AG08395 (cell line): ENCODE data around the gene CLEC14A.

Source experiments
- DNase-seq: peaks from one replicate; pipeline ENCODE4 v3.0.0; 2012; ENCODE audit warnings: mixed read lengths, low spot score

Gene CLEC14A, protein sequence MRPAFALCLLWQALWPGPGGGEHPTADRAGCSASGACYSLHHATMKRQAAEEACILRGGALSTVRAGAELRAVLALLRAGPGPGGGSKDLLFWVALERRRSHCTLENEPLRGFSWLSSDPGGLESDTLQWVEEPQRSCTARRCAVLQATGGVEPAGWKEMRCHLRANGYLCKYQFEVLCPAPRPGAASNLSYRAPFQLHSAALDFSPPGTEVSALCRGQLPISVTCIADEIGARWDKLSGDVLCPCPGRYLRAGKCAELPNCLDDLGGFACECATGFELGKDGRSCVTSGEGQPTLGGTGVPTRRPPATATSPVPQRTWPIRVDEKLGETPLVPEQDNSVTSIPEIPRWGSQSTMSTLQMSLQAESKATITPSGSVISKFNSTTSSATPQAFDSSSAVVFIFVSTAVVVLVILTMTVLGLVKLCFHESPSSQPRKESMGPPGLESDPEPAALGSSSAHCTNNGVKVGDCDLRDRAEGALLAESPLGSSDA

DNA sequence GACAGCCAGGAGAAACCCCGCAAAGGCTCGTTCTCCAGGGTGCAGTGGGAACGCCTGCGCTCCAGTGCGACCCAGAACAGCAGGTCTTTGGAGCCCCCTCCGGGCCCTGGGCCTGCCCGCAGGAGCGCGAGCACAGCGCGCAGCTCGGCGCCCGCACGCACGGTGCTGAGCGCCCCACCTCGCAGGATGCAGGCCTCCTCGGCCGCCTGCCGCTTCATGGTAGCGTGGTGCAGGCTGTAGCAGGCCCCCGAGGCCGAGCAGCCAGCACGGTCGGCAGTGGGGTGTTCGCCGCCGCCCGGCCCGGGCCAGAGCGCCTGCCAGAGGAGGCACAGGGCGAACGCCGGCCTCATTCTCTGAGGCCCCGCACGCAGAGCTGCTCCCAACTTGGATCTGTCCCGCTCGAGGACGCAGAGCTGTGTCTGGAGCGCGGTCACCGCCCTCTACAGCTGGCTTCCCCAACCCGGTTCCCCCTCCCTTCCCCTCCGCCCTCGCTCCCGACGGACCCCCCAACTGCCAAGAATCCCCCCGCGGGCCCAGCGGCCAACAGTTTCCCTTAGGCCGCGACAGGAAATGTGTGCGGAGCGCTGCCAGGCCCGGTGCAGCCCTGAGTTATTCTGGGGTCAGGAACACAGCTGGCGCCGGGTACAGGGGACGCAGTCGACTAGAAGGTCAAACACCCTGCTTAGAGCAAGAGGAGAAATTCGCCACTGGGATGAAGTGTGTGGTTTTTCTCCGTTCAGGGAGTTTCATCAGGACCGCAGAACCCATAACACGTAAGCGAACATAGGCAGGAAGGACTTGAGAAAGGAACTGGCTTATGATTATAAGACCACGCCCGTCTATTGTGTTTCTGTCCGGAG lies at the start of gene CLEC14A:
TSS of gene CLEC14A (minus strand) at position 421 of the 860 bp plus-strand sequence. CDS start at position 350, 71 bp downstream.
- peak; percentile 5 for DNase-seq

DNA sequence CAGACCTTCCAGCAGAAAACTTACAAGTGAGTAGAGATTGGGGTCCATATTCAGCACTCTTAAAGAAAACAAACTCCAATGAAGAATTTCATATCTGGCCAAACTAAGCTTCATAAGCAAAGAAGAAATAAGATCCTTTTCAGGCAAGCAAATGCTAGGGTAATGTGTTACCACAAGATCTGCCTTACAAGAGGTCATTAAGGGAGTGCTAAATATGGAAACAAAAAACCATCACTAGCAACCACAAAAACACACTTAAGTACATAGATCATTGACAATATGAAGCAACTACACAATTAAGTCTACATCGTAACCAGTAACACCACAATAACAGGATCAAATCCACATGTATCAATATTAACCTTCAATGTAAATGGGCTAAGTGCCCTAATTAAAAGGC lies 47.1 kb upstream of the CLEC14A start:
- no peak for DNase-seq

DNA sequence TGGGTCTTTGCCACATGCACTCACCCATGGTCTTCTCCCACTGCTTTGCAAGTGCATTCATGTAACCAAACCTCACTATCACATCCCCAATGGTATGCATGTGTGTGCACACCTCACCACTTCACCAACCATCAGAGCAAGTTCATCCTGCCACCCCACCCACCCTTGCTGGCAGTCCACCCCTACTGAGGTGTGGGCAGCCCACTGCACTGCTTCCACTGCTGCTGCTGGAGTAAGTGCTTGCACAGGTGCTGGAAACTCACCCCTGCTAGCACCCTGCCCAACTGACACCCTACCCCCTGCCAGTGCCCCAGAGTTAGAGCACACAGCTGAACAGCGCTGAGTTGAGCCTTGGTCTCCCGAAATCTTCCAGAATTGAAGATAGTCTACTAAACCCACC lies 46.1 kb upstream of the CLEC14A start:
- no peak for DNase-seq

DNA sequence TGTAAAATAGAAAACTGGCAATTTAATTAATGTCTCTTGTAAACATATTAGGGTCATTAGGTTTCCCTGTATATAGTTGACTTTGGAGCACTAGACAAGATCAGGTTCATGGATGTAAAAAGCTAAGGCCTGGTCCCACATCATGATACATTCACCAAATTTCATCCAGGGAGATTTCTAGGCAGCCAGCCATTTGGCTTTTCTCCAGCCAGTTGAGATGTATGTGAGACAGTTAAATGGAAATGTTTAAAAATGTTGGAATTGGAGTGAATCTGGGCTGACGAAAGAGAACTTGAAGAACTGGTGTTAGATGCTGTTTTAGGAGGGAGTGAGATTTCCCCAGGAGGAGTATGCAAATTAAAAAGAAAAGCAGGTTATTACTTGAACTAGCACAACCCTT lies 41.8 kb upstream of the CLEC14A start:
- no peak for DNase-seq

DNA sequence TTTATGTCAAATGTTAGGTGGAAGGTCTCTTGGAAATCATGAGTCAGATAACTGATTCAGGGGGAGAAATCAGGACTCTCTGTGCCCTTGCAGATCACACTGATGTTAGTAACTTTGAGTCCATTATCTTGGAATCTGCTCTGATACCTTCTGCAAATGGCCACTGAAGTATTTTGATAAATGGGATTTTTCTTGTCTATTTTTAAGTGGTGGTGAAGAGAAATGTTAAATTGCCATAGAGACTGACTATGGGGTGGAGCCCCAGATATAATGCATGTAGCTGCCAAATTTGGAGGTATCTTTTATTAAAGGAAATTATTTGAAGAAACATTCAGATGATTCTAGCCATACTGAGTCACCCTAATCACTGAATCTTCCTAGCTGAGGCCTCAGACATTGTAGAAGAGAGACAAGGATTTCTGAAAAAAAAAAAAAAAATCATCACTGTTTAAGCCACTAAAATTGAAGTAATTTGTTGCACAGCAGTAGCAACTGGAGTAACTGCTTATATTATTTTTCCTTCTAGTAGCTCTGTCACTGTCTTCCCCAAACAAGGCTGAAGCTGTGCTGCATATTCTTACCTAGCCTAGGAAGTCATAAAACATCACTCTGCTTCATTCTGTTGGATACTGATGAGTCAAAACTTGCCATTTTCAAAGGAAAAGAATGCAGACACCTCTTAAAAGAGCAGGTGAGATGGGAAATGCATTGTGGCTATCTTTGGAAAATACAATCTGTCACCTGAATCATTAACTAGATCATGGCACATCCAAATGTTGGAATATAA lies 36.0 kb upstream of the CLEC14A start:
- DNase-seq: no peak

DNA sequence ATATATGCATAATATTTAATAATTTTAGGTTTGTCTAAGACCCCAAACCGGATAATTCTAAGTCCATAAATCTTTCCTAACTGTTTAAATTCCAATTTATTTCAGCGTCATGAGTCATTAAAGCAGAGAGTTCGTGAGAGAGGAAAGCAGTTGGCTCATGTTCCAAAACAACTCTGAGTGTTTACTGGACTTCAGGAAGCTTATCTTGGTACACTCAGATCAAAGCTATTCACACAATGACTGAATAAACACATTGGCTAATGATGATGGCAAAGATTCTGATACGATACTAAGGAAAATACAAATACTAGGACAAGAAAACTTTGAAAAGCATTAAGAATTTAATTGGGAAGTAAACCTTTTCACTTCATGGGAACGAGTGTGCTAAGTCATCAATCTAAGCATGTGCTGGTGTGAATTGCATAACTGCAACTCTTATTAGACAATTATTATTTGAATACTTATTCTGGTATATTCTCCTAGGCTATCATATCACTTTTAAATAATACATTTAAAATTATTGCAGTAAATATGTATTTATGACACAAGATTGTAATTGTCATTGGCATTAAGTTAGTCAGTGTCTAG lies 34.8 kb upstream of the CLEC14A start:
- peak; percentile 70 for DNase-seq

DNA sequence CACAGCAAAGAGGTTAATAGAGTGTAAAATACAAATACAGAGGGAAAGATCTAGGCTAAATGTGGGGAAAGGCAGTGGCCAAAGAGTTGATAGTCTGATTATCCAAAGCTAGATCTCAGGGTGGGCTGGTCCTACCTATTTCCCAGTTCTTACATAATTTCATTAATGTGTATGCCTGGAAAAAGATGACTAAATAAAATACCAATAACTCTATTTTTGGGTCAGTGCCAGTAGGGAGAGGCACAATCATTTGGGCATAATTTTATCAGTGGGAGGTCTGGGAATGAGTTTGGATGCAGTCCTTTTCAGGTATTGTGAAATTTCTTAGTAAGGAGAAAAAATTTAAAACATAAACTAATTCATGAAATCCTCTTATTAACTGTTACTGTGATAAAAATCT lies 30.6 kb upstream of the CLEC14A start:
- DNase-seq: no peak

DNA sequence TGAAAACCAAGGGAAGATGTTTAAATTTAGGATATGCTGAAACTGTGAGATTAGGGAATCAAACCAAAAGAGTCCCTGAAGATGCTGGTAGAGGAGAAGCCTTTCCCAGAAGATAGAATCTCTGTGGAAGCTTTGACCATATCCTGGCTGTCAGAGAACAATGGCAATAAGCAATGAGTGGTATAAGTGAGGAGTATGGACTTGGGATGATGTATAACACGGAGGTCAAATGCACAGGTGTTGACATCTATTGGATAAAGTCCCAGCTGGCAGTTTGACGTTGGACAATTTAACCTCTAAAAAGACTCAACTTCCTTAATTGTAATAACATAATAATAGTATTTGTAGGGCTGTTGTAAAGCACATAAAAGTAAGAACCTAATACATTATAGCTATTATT lies 30.1 kb upstream of the CLEC14A start:
- DNase-seq: no peak

DNA sequence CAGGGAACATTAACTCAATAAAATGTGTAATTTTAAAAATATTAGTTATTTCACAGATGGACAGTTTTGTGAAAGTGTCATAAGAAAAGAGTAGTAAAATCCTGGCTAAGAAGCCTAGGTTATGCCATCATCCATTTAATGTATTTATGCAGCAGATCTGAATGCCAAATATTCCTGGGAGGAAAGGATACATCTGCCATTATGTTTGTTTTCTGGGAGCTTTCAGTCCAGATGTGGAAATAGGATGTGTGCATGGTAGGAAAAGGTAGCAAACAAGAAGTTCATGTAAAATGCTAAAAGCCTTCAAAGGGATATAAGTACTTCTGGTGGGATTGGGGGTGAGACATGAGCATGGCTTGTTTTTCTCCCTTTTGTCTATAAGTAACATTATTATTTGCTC lies 27.0 kb upstream of the CLEC14A start:
- DNase-seq: no peak

DNA sequence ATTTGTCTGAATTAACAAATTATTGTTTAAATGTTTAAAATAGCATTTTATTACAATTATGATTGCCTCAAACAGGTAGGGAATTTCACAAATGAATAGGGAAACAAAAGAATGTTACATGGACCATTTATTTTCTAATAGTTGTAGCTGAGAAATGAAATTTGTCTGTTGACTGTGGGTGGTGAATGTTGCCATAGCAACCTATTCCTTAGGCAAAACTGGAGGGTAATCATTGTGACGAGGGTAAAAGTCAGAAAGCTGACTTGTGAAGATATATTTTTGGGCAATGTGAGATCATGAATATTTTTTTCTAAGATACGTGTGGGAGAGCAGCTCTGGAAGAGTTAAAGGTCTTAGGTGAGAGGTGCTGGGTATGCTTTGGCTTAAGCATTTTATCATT lies 24.2 kb upstream of the CLEC14A start:
- no peak for DNase-seq

DNA sequence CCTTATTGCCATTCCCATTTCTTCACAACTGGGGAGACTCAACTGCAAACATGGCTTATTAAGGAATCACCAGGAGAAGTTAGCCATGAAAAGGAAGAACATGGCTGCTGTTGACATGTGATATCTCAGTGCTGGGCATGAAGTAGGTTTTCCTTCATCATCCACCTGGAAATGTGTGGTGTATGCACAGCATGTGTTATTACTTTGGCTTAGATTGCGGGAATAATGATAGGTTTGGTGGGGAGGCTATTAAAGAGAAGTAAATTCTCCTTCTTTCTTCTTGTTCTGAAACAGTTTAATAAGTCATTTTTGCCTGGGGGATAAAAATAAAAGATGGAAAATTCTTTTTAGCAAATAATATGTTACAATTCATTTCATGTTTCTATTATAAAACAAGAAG lies 23.7 kb upstream of the CLEC14A start:
- no peak for DNase-seq

DNA sequence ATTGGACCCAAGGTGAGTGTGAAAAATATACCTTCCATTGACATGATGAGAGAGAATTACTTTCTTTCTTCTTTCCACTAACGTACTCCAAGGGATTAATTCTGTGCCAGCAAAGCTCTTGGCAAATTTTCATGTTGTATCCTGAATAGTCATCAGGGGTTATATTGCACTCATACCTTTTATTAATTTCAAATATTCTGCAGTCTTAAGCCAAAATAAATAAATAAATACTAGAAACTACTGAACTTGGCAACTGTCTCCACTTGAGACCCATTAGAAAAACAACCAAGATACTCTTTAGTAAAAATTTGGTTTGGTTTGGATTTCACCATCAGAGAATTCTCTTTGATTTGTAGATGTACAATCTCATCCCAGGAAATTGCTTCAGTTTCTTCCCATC lies 22.1 kb upstream of the CLEC14A start:
- no peak for DNase-seq

DNA sequence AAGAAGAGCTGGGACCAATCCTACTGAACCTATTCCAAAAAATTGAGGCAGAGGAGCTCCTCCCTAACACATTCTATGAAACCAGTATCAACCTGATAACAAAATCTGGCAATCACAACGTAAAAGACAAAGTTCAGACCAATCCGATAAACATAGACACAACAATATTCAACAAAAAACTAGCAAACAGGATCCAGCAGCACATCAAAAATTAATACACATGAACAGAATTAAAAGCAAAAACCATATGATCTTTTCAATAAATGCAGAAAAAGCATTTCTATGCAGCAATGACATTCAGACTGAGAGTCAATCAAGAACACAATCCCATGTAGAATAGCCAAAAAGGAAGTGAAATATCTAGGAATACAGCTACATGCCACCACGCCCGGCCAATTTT lies 7.0 kb upstream of the CLEC14A start:
- DNase-seq: no peak

DNA sequence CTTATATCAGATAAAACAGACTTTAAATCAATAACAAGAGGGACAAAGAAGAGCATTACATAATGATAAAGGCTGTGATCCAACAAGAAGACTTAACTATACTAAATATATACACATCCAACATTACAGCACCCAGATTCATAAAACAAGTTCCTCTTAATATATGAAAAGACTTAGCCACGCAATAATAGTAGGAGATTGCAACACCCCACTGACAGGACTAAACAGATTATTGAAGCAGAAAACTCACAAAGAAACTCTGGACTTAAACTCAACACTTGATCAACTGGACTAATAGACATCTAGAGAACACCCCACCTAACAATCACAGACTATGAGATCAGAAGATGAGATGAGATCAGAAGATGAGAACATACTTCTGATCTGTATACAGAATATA lies 5.7 kb upstream of the CLEC14A start:
- DNase-seq: no peak

DNA sequence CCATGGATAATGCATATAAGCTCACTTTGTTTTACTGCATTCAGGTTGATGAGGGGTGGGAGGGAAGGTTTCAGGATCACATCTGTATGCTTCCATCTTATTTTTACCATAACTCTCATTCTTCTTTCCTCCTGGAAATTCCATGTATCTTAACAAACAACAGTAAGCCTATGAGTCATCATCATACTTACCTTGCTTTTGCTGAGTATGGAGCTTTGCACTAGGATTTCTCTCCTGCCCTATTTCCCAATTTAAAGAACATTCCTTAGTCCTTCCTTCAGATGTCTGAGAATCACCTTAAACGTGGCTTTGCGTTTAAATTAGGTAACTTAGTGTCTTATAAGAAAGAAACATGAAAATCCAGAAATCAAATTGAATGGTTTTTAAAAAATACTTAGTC lies 1.6 kb upstream of the CLEC14A start:
- DNase-seq: no peak

DNA sequence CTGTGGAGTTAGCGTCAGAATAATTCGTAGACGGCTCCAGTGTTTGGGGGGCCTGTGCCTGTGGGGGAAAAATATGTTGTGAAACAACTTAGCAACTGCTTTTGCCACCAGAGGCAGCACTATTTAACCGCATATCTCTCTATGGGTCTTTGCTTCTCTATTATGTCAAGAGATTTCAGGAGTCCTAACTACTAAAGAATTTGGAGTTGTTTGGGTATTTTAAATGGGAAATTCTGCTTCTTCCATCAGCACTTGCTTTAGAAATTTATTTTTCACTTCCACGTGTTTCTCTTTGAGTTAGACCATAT lies 594 bp upstream of the CLEC14A start:
- DNase-seq: no peak

DNA sequence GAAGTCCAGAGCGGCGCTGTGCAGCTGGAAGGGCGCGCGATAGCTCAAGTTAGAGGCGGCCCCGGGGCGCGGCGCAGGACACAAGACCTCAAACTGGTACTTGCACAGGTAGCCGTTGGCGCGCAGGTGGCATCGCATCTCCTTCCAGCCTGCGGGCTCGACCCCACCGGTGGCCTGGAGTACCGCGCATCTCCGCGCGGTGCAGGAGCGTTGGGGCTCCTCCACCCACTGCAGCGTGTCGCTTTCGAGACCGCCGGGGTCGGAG lies 553 bp downstream of the CLEC14A start:
- no peak for DNase-seq

DNA sequence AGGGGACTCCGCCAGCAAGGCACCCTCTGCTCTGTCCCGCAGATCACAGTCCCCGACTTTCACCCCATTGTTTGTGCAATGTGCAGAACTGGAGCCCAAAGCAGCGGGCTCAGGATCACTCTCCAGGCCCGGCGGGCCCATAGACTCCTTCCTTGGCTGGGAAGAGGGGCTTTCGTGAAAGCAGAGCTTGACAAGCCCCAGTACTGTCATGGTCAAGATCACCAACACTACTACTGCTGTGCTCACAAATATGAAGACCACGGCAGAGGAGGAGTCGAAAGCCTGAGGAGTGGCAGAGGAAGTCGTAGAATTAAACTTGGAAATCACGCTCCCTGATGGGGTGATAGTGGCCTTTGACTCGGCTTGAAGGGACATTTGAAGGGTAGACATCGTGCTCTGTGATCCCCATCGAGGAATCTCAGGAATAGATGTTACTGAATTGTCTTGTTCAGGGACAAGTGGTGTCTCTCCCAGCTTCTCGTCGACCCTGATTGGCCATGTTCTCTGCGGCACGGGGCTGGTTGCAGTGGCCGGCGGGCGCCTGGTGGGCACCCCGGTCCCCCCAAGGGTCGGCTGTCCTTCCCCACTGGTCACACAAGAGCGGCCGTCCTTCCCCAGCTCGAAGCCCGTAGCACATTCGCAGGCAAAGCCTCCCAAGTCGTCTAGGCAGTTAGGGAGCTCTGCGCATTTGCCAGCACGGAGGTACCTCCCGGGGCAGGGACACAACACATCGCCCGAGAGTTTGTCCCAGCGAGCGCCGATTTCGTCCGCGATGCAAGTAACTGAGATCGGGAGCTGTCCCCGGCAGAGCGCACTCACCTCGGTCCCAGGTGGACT lies 1.1 kb downstream of the CLEC14A start:
- no peak for DNase-seq

DNA sequence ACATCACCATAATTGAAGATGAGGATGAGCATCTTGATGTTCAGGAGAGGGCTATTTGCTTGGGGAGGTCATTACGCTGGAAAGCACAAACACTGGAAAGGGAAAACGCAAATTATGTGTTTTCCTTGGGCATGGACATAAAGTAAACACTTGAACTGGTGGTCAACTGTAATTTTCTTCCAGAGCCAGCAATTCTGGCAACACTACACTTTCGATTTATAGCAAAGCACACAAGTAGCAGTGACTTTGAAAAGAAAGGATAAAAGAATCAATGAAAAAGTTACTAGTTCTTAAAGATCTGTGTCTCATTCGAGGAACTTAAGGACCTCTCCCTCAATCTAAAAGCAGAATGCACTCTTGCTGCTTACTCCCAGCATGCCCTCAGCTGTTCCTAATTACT lies 2.2 kb downstream of the CLEC14A start:
- no peak for DNase-seq

DNA sequence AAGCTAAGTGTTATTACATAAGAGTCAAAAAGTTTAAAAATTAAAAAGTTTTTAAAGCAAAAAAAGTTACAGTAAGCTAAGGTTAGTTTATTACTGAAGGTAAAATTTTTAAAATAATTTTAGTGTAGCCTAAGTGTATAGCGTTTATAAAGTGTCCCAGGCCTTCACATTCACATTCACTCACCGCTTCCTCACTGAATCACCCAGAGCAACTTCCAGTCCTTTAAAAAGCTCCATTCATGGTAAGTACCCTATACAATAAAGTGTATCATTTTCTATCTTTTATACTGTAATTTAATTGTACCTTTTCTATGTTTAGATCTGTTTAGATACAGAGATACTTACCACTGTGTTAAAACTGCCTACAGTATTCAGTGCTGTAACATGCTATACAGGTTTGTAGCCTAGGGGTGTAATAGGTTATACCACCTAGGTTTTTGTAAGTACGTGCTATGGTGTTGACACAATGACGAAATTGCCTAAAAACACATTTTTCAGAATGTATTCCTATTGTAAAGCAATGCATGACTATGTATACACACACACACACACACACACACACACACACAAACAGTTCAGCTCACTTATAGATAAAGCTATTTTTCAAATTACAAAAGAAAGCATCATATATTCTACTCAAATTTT lies 3.7 kb downstream of the CLEC14A start:
- DNase-seq: no peak

DNA sequence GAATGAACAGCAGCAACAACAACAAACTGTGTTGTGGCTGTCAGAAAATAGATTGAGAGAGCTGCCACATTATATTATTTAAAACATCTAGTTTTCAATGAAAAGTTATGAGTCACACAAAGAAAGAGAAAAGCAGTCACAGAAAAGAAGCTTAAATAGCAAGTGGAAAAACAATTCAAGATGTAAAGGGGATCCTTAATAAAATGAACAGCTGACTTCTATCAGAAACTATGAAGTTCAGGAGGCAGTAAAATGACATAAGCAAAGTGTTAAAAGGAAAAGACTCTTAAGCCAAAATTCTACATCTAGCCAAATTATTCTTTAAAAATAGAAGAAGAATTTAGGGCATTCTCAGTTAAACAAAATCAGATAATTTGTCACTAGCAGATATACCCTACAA lies 5.6 kb downstream of the CLEC14A start:
- DNase-seq: no peak
